NB4 (cell line): Measurements from ENCODE around the gene BCL7A.

Experiments
- CTCF ChIP-seq: IDR thresholded peaks from one replicate; pipeline ENCODE4 v1.5.1; 2012; ENCODE audit warnings: low read depth, low read length
- MAX ChIP-seq: IDR thresholded peaks from 2 replicates; pipeline ENCODE4 v1.6.1; 2011; ENCODE audit warnings: low read depth, low read length
- MYC ChIP-seq: IDR thresholded peaks from 2 replicates; pipeline ENCODE4 v1.6.1; 2011; ENCODE audit warnings: low read depth, low read length
- POLR2A ChIP-seq: IDR thresholded peaks from 2 replicates; pipeline ENCODE4 v1.6.1; 2011; ENCODE audit warnings: mild to moderate bottlenecking; ENCODE audit not compliant: insufficient read length; ENCODE audit errors: extremely low read depth

GRCh38 chr12:122032580-122032979 lies 10.9 kb downstream of the BCL7A start:
- TF ChIP-seq POLR2A (no peak), CTCF (no peak), MYC (no peak), MAX (no peak)
